ENCODE measurements around the gene PKP3.

PKP3 gene

GRCh38 chr11:439315-440064 lies 45.5 kb downstream of the PKP3 start:
- Histone ChIP-seq H3K9me3 (ENCODE audit: insufficient read depth, low read length, severe bottlenecking) (no peaks in the 10 kb centered on the region), H3K36me3 (ENCODE audit: insufficient read depth, low read length) (no peaks in the 10 kb centered on the region), H3K27ac (ENCODE audit: low read length) (no peak overlapping the region), H3K79me2 (ENCODE audit: insufficient read depth, low read length) (no peaks in the 10 kb centered on the region), H2AFZ (ENCODE audit: low read depth, low read length) (no peak overlapping the region), H3K27me3 (ENCODE audit: insufficient read depth, low read length, poor library complexity) (no peaks in the 10 kb centered on the region), H3K4me2 (ENCODE audit: insufficient read depth, low read length) (no peak overlapping the region), H4K20me1 (ENCODE audit: insufficient read depth, low read length) (no peaks in the 10 kb centered on the region), H3K4me1 (ENCODE audit: insufficient read depth, low read length) (no peaks in the 10 kb centered on the region), H3K4me3 (ENCODE audit: low read depth in 1 of 2, low read length in 2 of 2) (no peak overlapping the region), H3K9ac (ENCODE audit: low read depth, low read length) (no peak overlapping the region)
- no peak for TF ChIP-seq CTCF (IDR thresholded peaks at IDR 0.05; ENCODE audit: borderline replicate concordance, extremely low read depth, low read length, poor library complexity, severe bottlenecking)
- TF ChIP-seq EZH2 (IDR thresholded peaks at IDR 0.05; ENCODE audit: borderline replicate concordance, low read depth, low read length, severe bottlenecking): no peak
- DNase-seq: no peak
- ATAC-seq (ENCODE audit: insufficient read depth, low read depth): no peak

- H3K9me3 ChIP-seq (ENCODE audit: insufficient read depth, low read length, severe bottlenecking): no peaks in the 10 kb centered on the region
- DNase-seq: no peak
- H4K20me1 ChIP-seq (ENCODE audit: insufficient read depth, low read length): no peaks in the 10 kb centered on the region
- no peak for TF ChIP-seq EZH2 (IDR thresholded peaks at IDR 0.05; ENCODE audit: borderline replicate concordance, low read depth, low read length, severe bottlenecking)
- no peak for TF ChIP-seq CTCF (IDR thresholded peaks at IDR 0.05; ENCODE audit: borderline replicate concordance, extremely low read depth, low read length, poor library complexity, severe bottlenecking)
- no peak overlapping the region for H3K27ac ChIP-seq (ENCODE audit: low read length)
- ATAC-seq (ENCODE audit: insufficient read depth, low read depth): no peak
- no peak overlapping the region for H3K4me3 ChIP-seq (ENCODE audit: low read depth in 1 of 2, low read length in 2 of 2)
- no peak overlapping the region for H3K9ac ChIP-seq (ENCODE audit: low read depth, low read length)
- no peaks in the 10 kb centered on the region for H3K4me1 ChIP-seq (ENCODE audit: insufficient read depth, low read length)
- no peak overlapping the region for H3K4me2 ChIP-seq (ENCODE audit: insufficient read depth, low read length)
- H3K27me3 ChIP-seq (ENCODE audit: insufficient read depth, low read length, poor library complexity): no peaks in the 10 kb centered on the region
- no peaks in the 10 kb centered on the region for H3K36me3 ChIP-seq (ENCODE audit: insufficient read depth, low read length)
- H3K79me2 ChIP-seq (ENCODE audit: insufficient read depth, low read length): no peaks in the 10 kb centered on the region
- no peak overlapping the region for H2AFZ ChIP-seq (ENCODE audit: low read depth, low read length)
Measured at GRCh38 chr11:440065-441042, 46.3 kb downstream of the PKP3 start.

GRCh38 chr11:441043-441417 lies 47.0 kb downstream of the PKP3 start:
- H3K4me3 ChIP-seq (ENCODE audit: low read depth in 1 of 2, low read length in 2 of 2): no peak overlapping the region
- H2AFZ ChIP-seq (ENCODE audit: low read depth, low read length): no peak overlapping the region
- TF ChIP-seq CTCF (IDR thresholded peaks at IDR 0.05; ENCODE audit: borderline replicate concordance, extremely low read depth, low read length, poor library complexity, severe bottlenecking): no peak
- TF ChIP-seq EZH2 (IDR thresholded peaks at IDR 0.05; ENCODE audit: borderline replicate concordance, low read depth, low read length, severe bottlenecking): no peak
- no peak for DNase-seq
- no peak overlapping the region for H3K27ac ChIP-seq (ENCODE audit: low read length)
- H3K9me3 ChIP-seq (ENCODE audit: insufficient read depth, low read length, severe bottlenecking): no peaks in the 10 kb centered on the region
- H3K27me3 ChIP-seq (ENCODE audit: insufficient read depth, low read length, poor library complexity): no peaks in the 10 kb centered on the region
- H4K20me1 ChIP-seq (ENCODE audit: insufficient read depth, low read length): no peaks in the 10 kb centered on the region
- no peaks in the 10 kb centered on the region for H3K36me3 ChIP-seq (ENCODE audit: insufficient read depth, low read length)
- H3K9ac ChIP-seq (ENCODE audit: low read depth, low read length): no peak overlapping the region
- no peaks in the 10 kb centered on the region for H3K4me1 ChIP-seq (ENCODE audit: insufficient read depth, low read length)
- no peak overlapping the region for H3K4me2 ChIP-seq (ENCODE audit: insufficient read depth, low read length)
- H3K79me2 ChIP-seq (ENCODE audit: insufficient read depth, low read length): no peaks in the 10 kb centered on the region
- no peak for ATAC-seq (ENCODE audit: insufficient read depth, low read depth)

Data from DND-41 (cell line).